CD4-positive, alpha-beta T cell treated with Interleukin-1 beta for 1 hour (primary cell): ENCODE results near the gene CD38.

ENCODE experiments used
- DNase-seq, 2 donors: peaks; one replicate each; pipeline ENCODE4 v3.0.0-alpha.2; 2020 to 2022

CD38 gene

GRCh38 chr4:15870079-15870478 is 92.0 kb downstream of the CD38 start:
- DNase-seq = no peak

DNA sequence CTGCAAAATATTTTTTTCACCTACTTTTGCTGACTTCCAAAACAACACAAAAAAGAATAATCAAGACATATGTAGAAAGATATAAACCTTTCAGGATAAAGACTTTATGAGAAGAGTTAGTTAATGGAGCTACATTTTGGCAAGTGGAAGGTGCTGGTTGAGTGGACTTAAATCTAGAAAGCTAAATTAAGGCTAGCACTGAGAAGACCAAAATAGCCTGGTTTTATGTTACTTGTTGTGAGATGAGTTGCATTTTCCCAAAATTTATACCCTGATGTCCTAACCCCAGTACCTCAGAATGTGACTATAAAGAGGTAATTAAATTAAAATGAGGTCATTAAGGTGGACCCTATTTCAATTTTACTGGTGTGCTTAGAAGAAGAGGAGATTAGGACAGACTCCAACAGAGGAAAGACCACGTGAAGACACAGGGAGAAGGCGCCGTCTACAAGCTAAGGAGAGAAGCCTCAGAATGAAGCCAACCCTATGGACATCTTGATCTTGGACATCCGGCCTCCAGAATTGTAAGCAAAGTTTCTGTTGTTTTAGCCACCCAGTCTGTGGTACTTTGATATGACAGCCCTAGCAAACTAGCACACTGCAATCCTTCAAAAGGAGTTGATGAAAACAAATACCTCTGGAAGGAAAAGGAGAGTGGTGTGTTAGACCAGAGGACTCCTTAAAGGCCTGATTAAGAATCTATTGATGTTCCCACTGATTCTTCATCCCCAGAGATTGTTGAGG is 93.0 kb downstream of the CD38 start:
- no peak for DNase-seq

- DNase-seq = no peak
Measured at GRCh38 chr4:15873117-15873516, 95.0 kb downstream of the CD38 start.

- DNase-seq = no peak
Measured at GRCh38 chr4:15874671-15875070, 96.5 kb downstream of the CD38 start.

- no peak for DNase-seq
Measured at GRCh38 chr4:15875663-15876460, 97.7 kb downstream of the CD38 start.

GRCh38 chr4:15878011-15878410 is 99.9 kb downstream of the CD38 start:
- no peak for DNase-seq

DNA sequence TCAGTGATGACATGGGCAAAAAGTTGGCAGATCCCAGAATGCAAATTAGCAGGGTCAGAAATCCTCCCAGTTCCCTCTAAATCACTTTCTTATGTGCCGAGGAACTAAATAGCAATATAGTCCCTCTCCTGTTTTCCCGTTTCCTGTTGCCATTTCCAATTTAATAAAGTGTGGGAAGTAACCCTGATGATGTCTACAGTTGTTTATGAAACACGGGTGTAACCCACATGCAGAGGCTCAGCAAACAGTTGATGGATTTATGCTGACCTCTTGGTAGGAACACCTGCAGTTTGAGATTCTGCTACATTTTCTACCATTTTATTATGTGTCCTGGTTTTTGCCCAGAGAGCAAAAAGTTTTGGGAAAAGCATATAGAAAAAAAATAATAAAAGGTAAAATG is 103.7 kb downstream of the CD38 start:
- DNase-seq = no peak

DNA sequence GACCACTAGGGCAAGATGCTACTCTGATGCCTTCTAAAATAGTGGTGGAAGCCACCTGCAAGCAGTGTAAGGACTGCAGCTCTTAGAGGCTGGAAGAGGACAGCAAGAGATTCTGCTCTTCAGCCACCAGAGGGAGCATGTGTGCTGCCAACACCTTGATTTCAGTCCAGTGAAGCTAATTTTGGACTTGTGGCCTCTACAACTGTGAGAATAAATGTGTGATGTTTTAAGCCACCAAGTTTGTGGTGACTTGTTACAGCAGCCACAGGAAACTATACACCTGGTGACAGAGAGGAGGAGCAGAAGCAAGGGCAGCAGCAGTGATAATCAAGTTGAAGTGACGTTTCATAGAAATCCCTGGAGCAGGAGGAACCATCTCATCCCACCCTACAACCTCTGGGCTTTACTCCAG is 104.6 kb downstream of the CD38 start:
- DNase-seq = peak; percentile 54 to 62

- DNase-seq = no peak
Measured at GRCh38 chr4:15883610-15884243, 105.6 kb downstream of the CD38 start.

DNA sequence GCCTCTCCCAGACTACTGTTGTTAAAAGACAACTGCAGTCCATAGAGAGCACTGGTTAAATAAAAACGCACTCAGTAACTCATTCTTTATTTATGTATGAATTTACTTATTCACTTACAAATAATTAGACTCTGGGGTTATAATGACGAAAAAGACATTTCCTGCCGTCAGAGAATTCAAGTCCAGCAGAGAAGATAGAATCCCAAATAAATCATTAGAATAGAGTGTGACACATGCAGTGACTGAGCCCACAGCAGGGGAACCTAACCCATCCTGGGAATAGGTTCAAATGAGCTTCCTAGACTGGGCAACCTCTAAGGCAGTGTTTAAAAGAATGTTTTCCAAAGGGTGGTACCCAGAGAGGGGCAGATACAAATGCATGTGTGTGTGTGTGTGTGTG is 106.5 kb downstream of the CD38 start:
- DNase-seq = no peak

DNA sequence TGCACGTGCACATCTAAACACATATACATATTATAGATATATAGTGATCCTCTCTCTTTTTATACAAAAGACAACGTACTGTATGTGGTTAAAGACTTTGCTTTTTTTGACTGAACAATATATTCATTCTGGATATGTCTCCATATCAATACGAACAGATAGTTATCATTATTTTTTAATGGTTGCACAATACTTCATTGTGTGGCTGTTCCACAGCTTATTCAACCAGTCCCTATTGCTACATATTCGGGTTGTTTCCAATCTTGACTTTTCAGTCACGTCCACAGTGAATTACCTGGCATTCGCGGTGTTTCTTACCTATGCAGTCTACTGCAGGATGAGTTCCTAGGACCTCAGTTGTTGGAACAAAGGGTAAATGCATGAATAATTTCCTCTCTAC is 107.3 kb downstream of the CD38 start:
- DNase-seq = no peak

DNA sequence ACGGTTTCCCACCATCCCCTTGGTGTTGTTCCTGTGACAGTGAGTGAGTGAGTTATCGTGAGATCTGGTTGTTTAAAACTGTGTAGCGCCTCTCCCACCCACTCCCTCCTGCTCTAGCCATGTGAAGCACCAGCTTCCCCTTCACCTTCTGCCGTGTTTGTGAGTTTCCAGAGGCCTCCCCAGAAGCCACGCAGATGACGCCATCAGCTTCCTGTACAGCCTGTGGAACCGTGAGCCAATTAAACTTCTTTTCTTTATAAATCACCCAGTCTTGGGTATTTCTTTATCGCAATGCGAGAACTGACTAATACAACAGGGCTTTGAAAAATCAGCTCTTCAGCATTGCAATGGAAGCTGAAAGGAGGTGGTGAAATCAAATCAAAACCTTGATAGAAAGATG is 110.4 kb downstream of the CD38 start:
- DNase-seq = no peak

GRCh38 chr4:15890246-15890829 is 112.2 kb downstream of the CD38 start:
- DNase-seq = no peak

DNA sequence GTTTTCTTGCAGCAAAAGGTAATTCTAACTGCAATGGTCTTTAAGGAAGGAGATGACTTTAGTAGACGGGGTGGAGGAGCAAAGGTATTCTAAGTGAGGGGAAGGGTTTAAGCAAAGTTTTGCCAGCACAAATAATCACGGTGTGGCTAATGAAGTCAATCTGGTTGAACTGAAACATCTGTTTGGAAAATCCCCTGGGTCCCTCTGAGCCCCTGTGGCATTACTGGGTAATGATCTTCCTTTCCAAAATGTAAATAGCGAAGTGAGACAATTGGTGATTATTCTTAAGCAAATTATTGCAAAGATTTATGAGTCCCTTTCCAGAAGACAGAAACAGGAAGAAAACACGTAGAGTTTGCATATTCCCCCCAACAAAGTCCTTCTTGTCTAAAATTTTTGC is 113.2 kb downstream of the CD38 start:
- no peak for DNase-seq

DNA sequence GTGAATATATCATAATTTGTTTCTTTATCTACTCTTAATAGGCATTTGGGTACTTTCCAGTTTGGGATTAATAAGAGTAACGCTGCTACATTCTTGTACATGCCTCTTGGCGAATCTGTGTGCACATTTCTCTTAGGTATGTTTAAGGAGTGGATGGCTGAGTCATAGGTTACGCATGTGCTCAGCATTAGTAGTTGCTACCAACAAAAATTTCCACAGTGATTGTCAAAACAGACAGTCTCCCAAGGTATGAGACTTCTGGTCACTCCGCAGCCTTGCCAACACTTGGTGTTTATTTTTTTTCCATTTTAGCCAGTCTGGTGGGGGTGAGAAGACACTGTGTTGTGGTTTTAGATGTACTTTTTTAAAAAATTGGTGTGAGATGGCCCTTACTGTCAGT is 115.8 kb downstream of the CD38 start:
- no peak for DNase-seq

DNA sequence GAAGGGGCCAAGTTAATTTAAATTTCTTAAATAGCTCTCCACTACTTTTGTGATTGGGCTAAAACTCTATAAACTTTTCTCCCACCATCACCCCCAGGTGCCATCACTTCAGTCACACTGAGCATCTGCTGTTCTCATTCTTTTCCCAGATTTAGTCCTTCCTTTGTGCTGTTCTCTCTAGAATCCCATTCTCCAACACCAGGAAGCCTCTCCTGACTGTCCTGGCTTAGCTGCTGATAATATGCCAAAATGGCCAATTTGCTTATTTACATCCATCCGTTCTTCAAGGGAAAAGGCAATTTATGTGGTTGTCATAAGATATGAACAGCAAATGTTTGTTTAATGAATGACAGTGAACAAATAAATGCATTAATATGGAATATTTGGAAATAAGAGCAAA is 116.3 kb downstream of the CD38 start:
- DNase-seq = no peak

GRCh38 chr4:15894921-15895916 is 117.1 kb downstream of the CD38 start:
- DNase-seq = no peak

- DNase-seq = no peak
Measured at GRCh38 chr4:15897577-15897976, 119.4 kb downstream of the CD38 start.

GRCh38 chr4:15898902-15899301 is 120.8 kb downstream of the CD38 start:
- no peak for DNase-seq

- no peak for DNase-seq
Measured at GRCh38 chr4:15899511-15899910, 121.4 kb downstream of the CD38 start.

DNA sequence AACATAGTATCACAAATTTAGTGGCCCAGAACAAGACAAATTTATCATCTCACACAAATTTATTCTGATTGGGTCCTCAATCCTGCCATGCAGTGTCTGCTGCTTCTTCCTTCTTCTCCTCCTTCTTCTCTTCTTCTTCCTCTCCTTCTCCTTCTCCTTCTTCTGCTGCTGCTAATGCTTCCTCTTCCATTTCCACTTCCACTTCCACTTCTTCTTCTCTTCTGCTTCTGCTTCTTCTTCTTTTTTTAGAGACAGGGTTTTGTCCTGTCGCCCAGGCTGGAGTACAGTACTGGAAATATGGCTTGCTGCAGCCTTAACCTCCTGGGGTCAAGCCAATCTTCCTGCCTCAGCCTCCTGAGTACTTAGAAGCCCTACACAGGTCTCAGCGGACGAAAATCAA is 122.9 kb downstream of the CD38 start:
- no peak for DNase-seq

DNA sequence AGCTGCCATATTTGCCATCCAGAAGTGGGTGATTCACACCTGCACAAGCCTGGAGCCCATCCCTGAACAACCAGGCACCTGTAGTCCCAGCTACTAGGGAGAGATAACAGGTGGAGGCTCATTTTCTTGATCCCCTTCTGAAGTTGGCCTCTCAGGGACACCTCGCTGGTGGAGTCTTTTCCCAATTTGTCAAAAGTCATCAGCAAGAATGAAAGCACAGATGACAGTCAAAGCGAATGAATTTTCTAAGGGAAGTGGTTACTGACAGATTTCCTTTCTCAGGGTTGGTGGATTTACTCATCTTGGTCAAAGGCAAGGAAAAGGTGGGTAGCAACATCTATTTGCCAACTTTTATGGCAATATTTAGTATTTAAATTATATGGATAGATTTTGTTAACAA is 123.9 kb downstream of the CD38 start:
- no peak for DNase-seq
